Right atrium auricular region (tissue), 2 donors: ENCODE results near the gene ADARB2. TPM values are rescaled to one million over a fixed set of nuclear protein-coding genes. Genes with fewer than 3 reads are reported as not detected.

Experiments
- DNase-seq: peaks from one replicate; pipeline ENCODE4 v3.0.0-alpha.2; 2019; ENCODE audit warnings: low spot score
- H3K27ac ChIP-seq, 2 donors: fragments of 200-600 bp; sonication (generic); 1 replicate in 1 of 2; 2 replicates in 1 of 2; pipeline ENCODE4 v1.5.1; 2016 to 2019
- H3K27me3 ChIP-seq, 2 donors: fragments of 200-600 bp; sonication (generic); one replicate each; pipeline versions ENCODE4 v1.5.1 to v1.6.0; 2017 to 2019
- H3K36me3 ChIP-seq: fragments of 200-600 bp; sonication (generic); one replicate; pipeline ENCODE4 v1.5.1; 2016
- H3K4me1 ChIP-seq, 2 donors: fragments of 200-600 bp; sonication (generic); one replicate each; pipeline versions ENCODE4 v1.5.1 to v1.6.0; 2017 to 2019
- H3K4me3 ChIP-seq, 2 donors: fragments of 200-600 bp; sonication (generic); 1 replicate in 1 of 2; 2 replicates in 1 of 2; pipeline ENCODE4 v1.5.1; 2017 to 2019; ENCODE audit warnings: mild to moderate bottlenecking in 1 of 2, moderate library complexity in 1 of 2
- H3K9me3 ChIP-seq, 2 donors: fragments of 200-600 bp; sonication (generic); one replicate each; pipeline ENCODE4 v1.5.1; 2019
- CTCF ChIP-seq, 2 donors: fragments of 200-600 bp; sonication (generic); IDR thresholded peaks; one replicate each; pipeline ENCODE4 v1.5.1; 2019; ENCODE audit warnings: antibody characterized with exemption in 2 of 2
- total RNA-seq, 2 donors: library from RNA; depleted of rRNA; stranded (reverse); fragments of >200 nt; gene quantifications; one replicate each; pipeline ENCODE4 v1.1.0, GENCODE V29; 2016

Gene ADARB2
- total RNA-seq, 2 donors from 2014 or later, result 0.33 to 0.71 TPM

- Histone ChIP-seq H3K27ac (no peak overlapping the region), H3K4me1 (no peaks in the 10 kb centered on the region), H3K36me3 (no peaks in the 10 kb centered on the region), H3K27me3 (no peaks in the 10 kb centered on the region), H3K4me3 (no peak overlapping the region), H3K9me3 (no peaks in the 10 kb centered on the region)
- DNase-seq, result no peak
- TF ChIP-seq CTCF (IDR thresholded peaks at IDR 0.05), result no peak
Measured at GRCh38 chr10:1726861-1727260, 10.5 kb downstream of the ADARB2 start.

GRCh38 chr10:1724921-1725488 lies 12.3 kb downstream of the ADARB2 start:
- no peak for DNase-seq
- TF ChIP-seq CTCF (IDR thresholded peaks at IDR 0.05), result no peak
- Histone ChIP-seq H3K4me1 (no peaks in the 10 kb centered on the region), H3K4me3 (no peak overlapping the region), H3K27me3 (no peaks in the 10 kb centered on the region), H3K36me3 (no peaks in the 10 kb centered on the region), H3K9me3 (no peaks in the 10 kb centered on the region), H3K27ac (no peak overlapping the region)

- TF ChIP-seq CTCF (IDR thresholded peaks at IDR 0.05), result no peak
- no peak for DNase-seq
- no peaks in the 10 kb centered on the region for H3K4me1 ChIP-seq
- H3K4me3 ChIP-seq, result no peak overlapping the region
- H3K9me3 ChIP-seq, result no peaks in the 10 kb centered on the region
- H3K27me3 ChIP-seq, result no peaks in the 10 kb centered on the region
- no peaks in the 10 kb centered on the region for H3K36me3 ChIP-seq
- no peak overlapping the region for H3K27ac ChIP-seq
Measured at GRCh38 chr10:1716839-1717238, 20.5 kb downstream of the ADARB2 start.

GRCh38 chr10:1715821-1716220 lies 21.5 kb downstream of the ADARB2 start:
- H3K4me3 ChIP-seq, result no peak overlapping the region
- no peaks in the 10 kb centered on the region for H3K27me3 ChIP-seq
- no peaks in the 10 kb centered on the region for H3K9me3 ChIP-seq
- no peak for DNase-seq
- no peak overlapping the region for H3K27ac ChIP-seq
- H3K4me1 ChIP-seq, result no peaks in the 10 kb centered on the region
- no peaks in the 10 kb centered on the region for H3K36me3 ChIP-seq
- no peak for TF ChIP-seq CTCF (IDR thresholded peaks at IDR 0.05)

GRCh38 chr10:1712944-1713671 lies 24.2 kb downstream of the ADARB2 start:
- Histone ChIP-seq H3K36me3 (no peaks in the 10 kb centered on the region), H3K27ac (no peak overlapping the region), H3K9me3 (no peaks in the 10 kb centered on the region), H3K27me3 (no peaks in the 10 kb centered on the region), H3K4me3 (no peak overlapping the region), H3K4me1 (no peaks in the 10 kb centered on the region)
- no peak for TF ChIP-seq CTCF (IDR thresholded peaks at IDR 0.05)
- DNase-seq, result no peak

- Histone ChIP-seq H3K27me3 (no peaks in the 10 kb centered on the region), H3K9me3 (no peaks in the 10 kb centered on the region), H3K27ac (no peak overlapping the region), H3K4me3 (no peak overlapping the region), H3K36me3 (no peaks in the 10 kb centered on the region), H3K4me1 (no peaks in the 10 kb centered on the region)
- DNase-seq, result no peak
- TF ChIP-seq CTCF (IDR thresholded peaks at IDR 0.05), result no peak
Measured at GRCh38 chr10:1712314-1712713, 25.0 kb downstream of the ADARB2 start.
